CD14-positive monocyte (primary cell): ENCODE results near the gene PHGDH. TPM values are rescaled to one million over a fixed set of nuclear protein-coding genes. Genes with fewer than 3 reads are reported as not detected.
A peak's percentile ranks its signal among the peaks of the same experiment; 100 is the strongest.

Experiments
- DNase-seq, 3 donors: peaks; one replicate each; pipeline ENCODE4 v3.0.0-alpha.2; 2011 to 2022
- H2AFZ ChIP-seq: 2 replicates; pipeline ENCODE4 v1.6.0; 2012; ENCODE audit warnings: mild to moderate bottlenecking, low read depth, low read length, inconsistent platforms; ENCODE audit not compliant: insufficient read depth, poor library complexity, severe bottlenecking
- H3K27ac ChIP-seq, 2 donors: 1 replicate in 1 of 2; 2 replicates in 1 of 2; pipeline ENCODE4 v1.5.1; 2012 to 2013; ENCODE audit warnings: low read length in 2 of 2, control low read depth in 1 of 2, inconsistent platforms in 1 of 2, low read depth in 1 of 2, mild to moderate bottlenecking in 1 of 2
- H3K27me3 ChIP-seq, 2 donors: one replicate each; pipeline versions ENCODE4 v1.6.0 to v1.6.1; 2011 to 2013; ENCODE audit warnings: low read length in 2 of 2; ENCODE audit not compliant: control insufficient read depth in 2 of 2, insufficient read depth in 2 of 2
- H3K36me3 ChIP-seq, 2 donors: replicated peaks in 1 of 2; 1 replicate in 1 of 2; 2 replicates in 1 of 2; pipeline versions ENCODE4 v1.5.1 to v1.6.1; 2012 to 2013; ENCODE audit warnings: low read length in 2 of 2, control low read depth in 1 of 2, inconsistent platforms in 1 of 2, mild to moderate bottlenecking in 1 of 2; ENCODE audit not compliant: insufficient read depth in 2 of 2, control insufficient read depth in 1 of 2
- H3K4me1 ChIP-seq, 2 donors: 1 replicate in 1 of 2; 2 replicates in 1 of 2; pipeline versions ENCODE4 v1.5.1 to v1.6.1; 2012 to 2013; ENCODE audit warnings: low read length in 2 of 2, control low read depth in 1 of 2, inconsistent platforms in 1 of 2, mild to moderate bottlenecking in 1 of 2, moderate library complexity in 1 of 2; ENCODE audit not compliant: insufficient read depth in 2 of 2, control insufficient read depth in 1 of 2
- H3K4me2 ChIP-seq: replicated peaks from 2 replicates; pipeline ENCODE3; 2012; ENCODE audit warnings: low read length, moderate library complexity, mild to moderate bottlenecking; ENCODE audit not compliant: poor library complexity, severe bottlenecking; ENCODE audit errors: extremely low read depth
- H3K4me3 ChIP-seq, 3 experiments: fragments of 200-600 bp in 1 of 3; sonication (generic) in 1 of 3; replicated peaks in 1 of 3; 1 replicate in 2 of 3; 2 replicates in 1 of 3; pipeline ENCODE4 v1.5.1; 2011 to 2013; ENCODE audit warnings: low read length in 3 of 3, mild to moderate bottlenecking in 3 of 3, control low read depth in 2 of 3, low read depth in 2 of 3, inconsistent platforms in 1 of 3, moderate library complexity in 1 of 3
- H3K79me2 ChIP-seq: 2 replicates; pipeline ENCODE4 v1.6.0; 2012; ENCODE audit warnings: mild to moderate bottlenecking, control low read depth, inconsistent platforms, low read length, moderate library complexity; ENCODE audit not compliant: insufficient read depth
- H3K9ac ChIP-seq: 2 replicates; pipeline ENCODE4 v1.6.0; 2017; ENCODE audit warnings: low read length, mild to moderate bottlenecking; ENCODE audit not compliant: insufficient read depth, poor library complexity, severe bottlenecking
- H3K9me3 ChIP-seq, 2 donors: replicated peaks in 1 of 2; 1 replicate in 1 of 2; 2 replicates in 1 of 2; pipeline versions ENCODE4 v1.5.1 to v1.6.1; 2012 to 2013; ENCODE audit warnings: low read length in 2 of 2, control low read depth in 1 of 2; ENCODE audit not compliant: control insufficient read depth in 1 of 2, insufficient read depth in 1 of 2
- H4K20me1 ChIP-seq: 2 replicates; pipeline ENCODE4 v1.6.0; 2012; ENCODE audit warnings: mild to moderate bottlenecking, low read length, control low read depth, moderate library complexity; ENCODE audit not compliant: insufficient read depth
- H3K27ac Mint-ChIP-seq, 7 donors: one replicate each; pipeline ENCODE4 v1.8.0; 2020; ENCODE audit warnings: mild to moderate bottlenecking in 7 of 7, mixed read lengths in 7 of 7, moderate library complexity in 6 of 7, inconsistent platforms in 2 of 7
- H3K27me3 Mint-ChIP-seq, 3 donors: one replicate each; pipeline ENCODE4 v1.8.0; 2021 to 2022; ENCODE audit warnings: low read depth in 3 of 3, mild to moderate bottlenecking in 3 of 3, mixed read lengths in 3 of 3, moderate library complexity in 3 of 3, inconsistent platforms in 1 of 3
- H3K36me3 Mint-ChIP-seq, 2 donors: one replicate each; pipeline ENCODE4 v1.8.0; 2020; ENCODE audit warnings: mixed read lengths in 2 of 2, inconsistent platforms in 1 of 2, mild to moderate bottlenecking in 1 of 2
- H3K4me1 Mint-ChIP-seq: one replicate; pipeline ENCODE4 v1.8.0; 2020; ENCODE audit warnings: mild to moderate bottlenecking, mixed read lengths
- H3K4me3 Mint-ChIP-seq, 2 donors: one replicate each; pipeline ENCODE4 v1.8.0; 2020; ENCODE audit warnings: mild to moderate bottlenecking in 2 of 2, mixed read lengths in 2 of 2, moderate library complexity in 1 of 2
- H3K9me3 Mint-ChIP-seq, 7 donors: one replicate each; pipeline ENCODE4 v1.8.0; 2020 to 2022; ENCODE audit warnings: mixed read lengths in 7 of 7, mild to moderate bottlenecking in 6 of 7, moderate library complexity in 6 of 7, inconsistent platforms in 2 of 7
- CTCF ChIP-seq: fragments of 200-600 bp; IDR thresholded peaks from one replicate; pipeline ENCODE4 v1.8.0; 2022; ENCODE audit warnings: antibody characterized with exemption, mild to moderate bottlenecking
- WGBS: methylation state at CpG from one replicate; pipeline ENCODE4 v1.1.5; 2013; ENCODE audit warnings: missing lambda C conversion rate; ENCODE audit not compliant: insufficient coverage; 5-methylcytosine and 5-hydroxymethylcytosine counted together
- intact Hi-C, 2 donors: fragments of 100-400 bp; cut with micrococcal nuclease; formaldehyde crosslinking; loops; one replicate each; pipeline versions ENCODE4 v1.15.0 to v1.15.1; 2023
- polyA plus RNA-seq, 3 donors: library from polyadenylated mRNA; depleted of rRNA in 1 of 3; unstranded in 2 of 3; stranded (reverse) in 1 of 3; fragments of 300-500 nt in 2 of 3; fragments of >200 nt in 1 of 3; fragmentation: Illumina TruSeq in 2 of 3; gene quantifications; 1 replicate in 2 of 3; 2 replicates in 1 of 3; pipeline ENCODE4 v1.2.3, GENCODE V29; 2012 to 2021

PHGDH gene
- polyA plus RNA-seq, 3 donors = 0.09 to 0.44 (median 0.20) TPM

GRCh38 chr1:119737040-119737682 lies 25.4 kb downstream of the PHGDH start:
- intact Hi-C loops = no loop called here
- Histone ChIP-seq H3K4me1 (no peaks in the 10 kb centered on the region), H3K27me3 (no peaks in the 10 kb centered on the region), H3K4me3 (no peak overlapping the region), H3K36me3 (peaks cover 4 to 22% of the 10 kb centered on the region in 2 donors), H4K20me1 (no peaks in the 10 kb centered on the region), H3K9me3 (no peaks in the 10 kb centered on the region), H3K9ac (no peak overlapping the region), H3K27ac (no peak overlapping the region), H3K4me2 (no peak overlapping the region), H2AFZ (no peak overlapping the region), H3K79me2 (no peaks in the 10 kb centered on the region)
- Mint-ChIP-seq H3K9me3 (no peaks in the 10 kb centered on the region), H3K27me3 (peaks cover 0 to 6% (median 3%) of the 10 kb centered on the region in 3 donors), H3K4me1 (no peaks in the 10 kb centered on the region), H3K4me3 (no peak overlapping the region), H3K36me3 (peaks cover 24 to 37% of the 10 kb centered on the region in 2 donors), H3K27ac (peak overlapping the region in 1 of 7 donors; percentile 43)
- DNase-seq = no peak
- no peak for TF ChIP-seq CTCF
- 50% methylated on average over 10 of the region's 16 CpGs for WGBS

GRCh38 chr1:119738100-119738720 lies 26.5 kb downstream of the PHGDH start:
- Histone ChIP-seq H3K4me3 (no peak overlapping the region), H3K79me2 (no peaks in the 10 kb centered on the region), H2AFZ (no peak overlapping the region), H3K36me3 (peaks cover 4 to 32% of the 10 kb centered on the region in 2 donors), H3K27me3 (no peaks in the 10 kb centered on the region), H4K20me1 (no peaks in the 10 kb centered on the region), H3K4me1 (no peaks in the 10 kb centered on the region), H3K9me3 (no peaks in the 10 kb centered on the region), H3K9ac (no peak overlapping the region), H3K27ac (no peak overlapping the region), H3K4me2 (no peak overlapping the region)
- intact Hi-C loops = no loop called here
- Mint-ChIP-seq H3K27ac (no peak overlapping the region), H3K9me3 (no peaks in the 10 kb centered on the region), H3K4me3 (no peak overlapping the region), H3K36me3 (peaks cover 24 to 35% of the 10 kb centered on the region in 2 donors), H3K27me3 (peaks cover 0 to 3% (median 3%) of the 10 kb centered on the region in 3 donors), H3K4me1 (no peaks in the 10 kb centered on the region)
- DNase-seq = no peak
- WGBS = 95% methylated on average over 7 of the region's 7 CpGs
- no peak for TF ChIP-seq CTCF
